BJ (cell line): ENCODE results near the gene DAD1. TPM values are rescaled to one million over a fixed set of nuclear protein-coding genes. Genes with fewer than 3 reads are reported as not detected.

Experiments used
- CTCF ChIA-PET: fragments of 350-600 bp; formaldehyde crosslinking; extraction: SDS; loops from one replicate; lab custom pipeline; 2021; ENCODE audit warnings: antibody characterized with exemption, inconsistent platforms; lab: Yijun Ruan, JAX
- POLR2A ChIA-PET: fragments of 300-600 bp; sonication (Branson Sonifier 250); formaldehyde crosslinking; extraction: SDS; loops from one replicate; lab custom pipeline; 2021; ENCODE audit warnings: antibody characterized with exemption; lab: Charles Lee
- DNase-seq: peaks from one replicate; pipeline ENCODE4 v3.0.0-alpha.2; 2011; ENCODE audit warnings: low read depth
- H3K27me3 ChIP-seq: 2 replicates; pipeline ENCODE4 v1.6.0; 2011; ENCODE audit warnings: low read length; ENCODE audit not compliant: control insufficient read depth, insufficient read depth
- H3K36me3 ChIP-seq: 2 replicates; pipeline ENCODE4 v1.5.1; 2011; ENCODE audit warnings: low read length; ENCODE audit not compliant: control insufficient read depth, insufficient read depth
- H3K4me3 ChIP-seq: 2 replicates; pipeline ENCODE4 v1.5.1; 2011; ENCODE audit warnings: low read depth, mild to moderate bottlenecking, control low read depth, low read length
- polyA plus RNA-seq: library from polyadenylated mRNA; depleted of rRNA; stranded (reverse); fragments of >200 nt; gene quantifications from 2 replicates; pipeline ENCODE4 v1.2.3, GENCODE V29; 2011
- TF ChIP-seq, protein P1 (sequence below): IDR thresholded peaks from 2 replicates; pipeline ENCODE4 v1.5.1; 2011; ENCODE audit warnings: low read depth, mild to moderate bottlenecking, control low read depth, inconsistent platforms, low read length, moderate library complexity; ENCODE audit not compliant: insufficient read depth

DAD1 gene
- polyA plus RNA-seq, 1 experiment = 383 TPM

DNA sequence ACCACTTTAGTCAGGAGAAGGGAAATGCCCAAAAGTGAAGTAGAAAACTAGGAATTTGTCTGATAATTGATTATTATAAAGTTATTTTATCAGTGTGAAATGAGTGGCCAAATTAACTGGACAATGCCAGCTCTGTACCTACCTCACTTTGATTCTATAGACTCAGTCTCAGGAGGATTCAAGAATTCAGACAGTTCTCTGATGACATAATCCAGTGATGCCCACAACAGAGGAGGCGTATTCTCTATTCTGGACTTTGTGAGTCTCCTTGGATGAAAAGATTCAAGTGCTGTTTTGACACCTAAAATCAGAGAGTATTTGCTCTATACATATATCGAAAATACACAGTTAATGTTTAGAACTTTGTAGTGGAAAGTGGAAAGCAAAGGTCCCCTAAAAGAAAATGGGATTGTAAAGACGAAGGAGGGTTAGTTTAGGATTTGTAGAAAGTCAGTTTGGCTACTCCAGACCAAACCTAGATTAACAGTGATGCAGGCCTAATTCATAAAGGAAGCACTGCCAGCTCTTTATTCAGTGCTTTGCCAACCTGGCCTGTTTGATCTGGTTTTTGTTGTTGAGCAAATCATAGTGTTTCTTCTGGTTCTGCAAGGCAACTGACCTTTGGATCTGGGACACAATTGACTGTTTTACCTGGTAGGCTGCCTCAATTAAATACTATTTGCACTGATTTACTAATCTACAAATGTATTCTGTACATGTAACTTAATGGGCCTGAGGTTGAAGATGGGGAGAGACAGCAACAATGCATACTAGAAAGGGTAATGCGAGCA lies 67.4 kb downstream of the DAD1 start:
- Histone ChIP-seq H3K36me3 (no peaks in the 10 kb centered on the region), H3K4me3 (no peak overlapping the region), H3K27me3 (peaks cover 3% of the 10 kb centered on the region)
- ChIA-PET CTCF (interaction anchor here (0.6 to 1.5 kb wide), 4 partner anchors 9 to 443 kb away, joined by 3 to 5 read pairs (median 3); no protein-coding TSS in a partner anchor), POLR2A (no interaction called here)
- DNase-seq = no peak
- TF ChIP-seq, protein P1, sequence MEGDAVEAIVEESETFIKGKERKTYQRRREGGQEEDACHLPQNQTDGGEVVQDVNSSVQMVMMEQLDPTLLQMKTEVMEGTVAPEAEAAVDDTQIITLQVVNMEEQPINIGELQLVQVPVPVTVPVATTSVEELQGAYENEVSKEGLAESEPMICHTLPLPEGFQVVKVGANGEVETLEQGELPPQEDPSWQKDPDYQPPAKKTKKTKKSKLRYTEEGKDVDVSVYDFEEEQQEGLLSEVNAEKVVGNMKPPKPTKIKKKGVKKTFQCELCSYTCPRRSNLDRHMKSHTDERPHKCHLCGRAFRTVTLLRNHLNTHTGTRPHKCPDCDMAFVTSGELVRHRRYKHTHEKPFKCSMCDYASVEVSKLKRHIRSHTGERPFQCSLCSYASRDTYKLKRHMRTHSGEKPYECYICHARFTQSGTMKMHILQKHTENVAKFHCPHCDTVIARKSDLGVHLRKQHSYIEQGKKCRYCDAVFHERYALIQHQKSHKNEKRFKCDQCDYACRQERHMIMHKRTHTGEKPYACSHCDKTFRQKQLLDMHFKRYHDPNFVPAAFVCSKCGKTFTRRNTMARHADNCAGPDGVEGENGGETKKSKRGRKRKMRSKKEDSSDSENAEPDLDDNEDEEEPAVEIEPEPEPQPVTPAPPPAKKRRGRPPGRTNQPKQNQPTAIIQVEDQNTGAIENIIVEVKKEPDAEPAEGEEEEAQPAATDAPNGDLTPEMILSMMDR = no peak

DNA sequence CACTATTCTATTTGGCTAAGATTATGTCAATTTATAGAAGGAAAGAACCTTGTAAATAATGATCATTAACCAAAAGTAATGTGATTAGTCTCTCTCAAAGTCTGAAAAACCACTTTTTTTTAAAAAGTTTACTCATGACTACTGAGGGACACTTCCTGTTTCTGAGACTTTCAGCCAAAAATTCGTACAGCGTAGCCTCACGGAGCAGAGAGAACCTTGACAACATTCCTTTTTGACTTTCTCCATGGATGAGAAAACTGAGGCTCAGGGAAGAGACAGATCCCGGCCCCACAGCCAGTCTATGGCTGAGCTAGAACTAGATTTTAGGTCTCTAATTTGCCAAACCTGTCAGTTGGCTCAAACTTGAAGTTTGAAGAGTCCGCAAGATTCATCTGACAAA lies 68.2 kb downstream of the DAD1 start:
- TF ChIP-seq, protein P1 = no peak
- no peak for DNase-seq
- ChIA-PET POLR2A (no interaction called here), CTCF (interaction anchor here (0.6 kb wide), 2 partner anchors 14 to 444 kb away, joined by 3 read pairs; no protein-coding TSS in a partner anchor)
- no peak overlapping the region for H3K4me3 ChIP-seq
- no peaks in the 10 kb centered on the region for H3K36me3 ChIP-seq
- H3K27me3 ChIP-seq = peaks cover under 1% of the 10 kb centered on the region

GRCh38 chr14:22519877-22520685 lies 68.9 kb downstream of the DAD1 start:
- no peak for DNase-seq
- Histone ChIP-seq H3K36me3 (no peaks in the 10 kb centered on the region), H3K4me3 (no peak overlapping the region), H3K27me3 (no peaks in the 10 kb centered on the region; the same call in none of the 2 replicates)
- ChIA-PET CTCF (interaction anchor here (0.6 to 1.0 kb wide), 2 partner anchors 9 to 47 kb away, joined by 3 read pairs; no protein-coding TSS in a partner anchor), POLR2A (no interaction called here)
- TF ChIP-seq, protein P1 = no peak

DNA sequence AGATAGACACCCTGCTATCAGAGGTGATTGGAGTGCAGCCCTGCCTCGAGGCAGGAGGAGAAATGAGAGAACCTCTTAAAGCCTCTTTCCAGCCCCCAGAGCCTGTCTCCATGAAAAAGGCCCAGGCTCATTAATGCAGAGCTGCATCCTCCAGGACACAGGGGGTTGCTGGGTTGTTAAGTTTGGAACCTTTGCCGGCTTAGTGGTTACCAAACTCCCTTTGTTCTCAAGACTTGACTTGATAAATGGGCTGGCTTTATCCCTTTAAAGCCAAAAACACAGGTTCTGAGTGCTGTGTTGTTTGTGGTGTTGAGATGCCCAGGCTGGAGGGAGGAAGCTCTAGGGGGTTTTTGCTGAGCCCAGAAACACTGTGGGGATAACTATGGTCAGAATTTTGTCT lies 71.0 kb downstream of the DAD1 start:
- ChIA-PET CTCF (no interaction called here), POLR2A (no interaction called here)
- TF ChIP-seq, protein P1 = no peak
- Histone ChIP-seq H3K4me3 (no peak overlapping the region), H3K27me3 (no peaks in the 10 kb centered on the region; the same call in none of the 2 replicates), H3K36me3 (no peaks in the 10 kb centered on the region)
- no peak for DNase-seq
